ENCODE data around the gene MEAF6.
"Not testable (repeated sequence)": the region's sequence is repeated elsewhere in the genome, so short reads cannot be mapped to it uniquely, and the experiment has no call there.

MEAF6 gene

GRCh38 chr1:37553598-37553926, 39.0 kb upstream of the MEAF6 start:
- Histone ChIP-seq H3K4me3 (replicated peaks; ENCODE audit: low read depth, low read length) (peak overlapping the region; percentile 89), H3K27me3 (replicated peaks; ENCODE audit: control insufficient read depth, insufficient read depth, low read length) (no peaks in the 10 kb centered on the region), H3K36me3 (ENCODE audit: control insufficient read depth, insufficient read depth, low read length) (peaks cover 2% of the 10 kb centered on the region; the same call in 1 of the 2 replicates)
- no peak for DNase-seq (ENCODE audit: extremely low read depth, insufficient read length)
- no peak for TF ChIP-seq CTCF (IDR thresholded peaks at IDR 0.05; ENCODE audit: insufficient read depth, low read length, poor library complexity, severe bottlenecking)

GRCh38 chr1:37549341-37549740, 34.8 kb upstream of the MEAF6 start:
- peaks cover 8% of the 10 kb centered on the region for H3K36me3 ChIP-seq (ENCODE audit: control insufficient read depth, insufficient read depth, low read length)
- no peaks in the 10 kb centered on the region for H3K27me3 ChIP-seq (replicated peaks; ENCODE audit: control insufficient read depth, insufficient read depth, low read length)
- no peak overlapping the region for H3K4me3 ChIP-seq (replicated peaks; ENCODE audit: low read depth, low read length)
- TF ChIP-seq CTCF (IDR thresholded peaks at IDR 0.05; ENCODE audit: insufficient read depth, low read length, poor library complexity, severe bottlenecking): no peak
- DNase-seq (ENCODE audit: extremely low read depth, insufficient read length): no peak

- peaks cover 13% of the 10 kb centered on the region for H3K36me3 ChIP-seq (ENCODE audit: control insufficient read depth, insufficient read depth, low read length)
- H3K4me3 ChIP-seq (replicated peaks; ENCODE audit: low read depth, low read length): no peak overlapping the region
- DNase-seq (ENCODE audit: extremely low read depth, insufficient read length): no peak
- TF ChIP-seq CTCF (IDR thresholded peaks at IDR 0.05; ENCODE audit: insufficient read depth, low read length, poor library complexity, severe bottlenecking): no peak
- H3K27me3 ChIP-seq (replicated peaks; ENCODE audit: control insufficient read depth, insufficient read depth, low read length): no peaks in the 10 kb centered on the region
Observed at GRCh38 chr1:37545019-37545418, 30.5 kb upstream of the MEAF6 start.

- Histone ChIP-seq H3K27me3 (replicated peaks; ENCODE audit: control insufficient read depth, insufficient read depth, low read length) (no peaks in the 10 kb centered on the region), H3K36me3 (ENCODE audit: control insufficient read depth, insufficient read depth, low read length) (peaks cover 14% of the 10 kb centered on the region), H3K4me3 (replicated peaks; ENCODE audit: low read depth, low read length) (no peak overlapping the region)
- DNase-seq (ENCODE audit: extremely low read depth, insufficient read length): no peak
- TF ChIP-seq CTCF (IDR thresholded peaks at IDR 0.05; ENCODE audit: insufficient read depth, low read length, poor library complexity, severe bottlenecking): no peak
Observed at GRCh38 chr1:37544530-37544929, 30.0 kb upstream of the MEAF6 start.

GRCh38 chr1:37540036-37540785, 25.6 kb upstream of the MEAF6 start:
- no peak for TF ChIP-seq CTCF (IDR thresholded peaks at IDR 0.05; ENCODE audit: insufficient read depth, low read length, poor library complexity, severe bottlenecking)
- Histone ChIP-seq H3K36me3 (ENCODE audit: control insufficient read depth, insufficient read depth, low read length) (peaks cover 16% of the 10 kb centered on the region), H3K27me3 (replicated peaks; ENCODE audit: control insufficient read depth, insufficient read depth, low read length) (no peaks in the 10 kb centered on the region), H3K4me3 (replicated peaks; ENCODE audit: low read depth, low read length) (no peak overlapping the region)
- DNase-seq (ENCODE audit: extremely low read depth, insufficient read length): no peak

- not testable (repeated sequence) for H3K27me3 ChIP-seq (replicated peaks; ENCODE audit: control insufficient read depth, insufficient read depth, low read length); DNase-seq (ENCODE audit: extremely low read depth, insufficient read length); H3K4me3 ChIP-seq (replicated peaks; ENCODE audit: low read depth, low read length)
- peaks cover 13% of the 10 kb centered on the region for H3K36me3 ChIP-seq (ENCODE audit: control insufficient read depth, insufficient read depth, low read length)
Observed at GRCh38 chr1:37539154-37539553, 24.6 kb upstream of the MEAF6 start.
